IMR-90 (cell line): ENCODE measurements around the gene NOS3. TPM values are rescaled to one million over a fixed set of nuclear protein-coding genes. Genes with fewer than 3 reads are reported as not detected.

Source experiments
- ATAC-seq: fragments of 200-7000 bp; cut with Tn5 transposase; 2 replicates; pipeline ENCODE4 v1.9.1; 2020; ENCODE audit warnings: low read depth, mild to moderate bottlenecking, moderate library complexity
- BruUV-seq: library from RNA; stranded (reverse); fragments of 400-500 nt; replicated peaks from 2 replicates; lab custom pipeline; 2021; lab: Mats Ljungman, UMichigan
- CTCF ChIA-PET: fragments of 300-600 bp; formaldehyde crosslinking; extraction: SDS; loops from one replicate; lab custom pipeline; 2021; ENCODE audit warnings: antibody characterized with exemption; lab: Yijun Ruan, JAX
- POLR2A ChIA-PET: fragments of 300-600 bp; sonication (Branson Sonifier 250); formaldehyde crosslinking; loops from one replicate; lab custom pipeline; 2022; ENCODE audit warnings: antibody characterized with exemption; ENCODE audit not compliant: unreplicated experiment; lab: Charles Lee
- DNase-seq: peaks from one replicate; pipeline ENCODE4 v3.0.0; 2013
- H2AFZ ChIP-seq: replicated peaks from 2 replicates; pipeline ENCODE3; 2013; ENCODE audit warnings: low read length, mild to moderate bottlenecking; ENCODE audit not compliant: poor library complexity
- H2AK5ac ChIP-seq: 2 replicates; pipeline ENCODE4 v1.6.1; 2013; ENCODE audit warnings: low read depth, low read length, inconsistent platforms
- H2AK9ac ChIP-seq: replicated peaks from 2 replicates; pipeline ENCODE3; 2013; ENCODE audit warnings: mild to moderate bottlenecking, low read depth, low read length, moderate library complexity; ENCODE audit not compliant: poor library complexity
- H2BK120ac ChIP-seq: 2 replicates; pipeline ENCODE4 v1.6.1; 2013; ENCODE audit warnings: low read depth, low read length, inconsistent platforms
- H2BK15ac ChIP-seq: 3 replicates; pipeline ENCODE4 v1.6.1; 2013; ENCODE audit warnings: low read depth, low read length, inconsistent platforms
- H2BK20ac ChIP-seq: 2 replicates; pipeline ENCODE4 v1.6.1; 2013; ENCODE audit warnings: low read depth, mild to moderate bottlenecking, inconsistent platforms, low read length, moderate library complexity
- H2BK5ac ChIP-seq: 2 replicates; pipeline ENCODE4 v1.6.1; 2013; ENCODE audit warnings: mild to moderate bottlenecking, low read depth, low read length, inconsistent platforms; ENCODE audit not compliant: poor library complexity, severe bottlenecking
- H3K14ac ChIP-seq: replicated peaks from 2 replicates; pipeline ENCODE4 v1.6.1; 2013; ENCODE audit warnings: low read depth, low read length, inconsistent platforms
- H3K18ac ChIP-seq: 2 replicates; pipeline ENCODE4 v1.6.1; 2013; ENCODE audit warnings: low read depth, low read length, control low read depth
- H3K23ac ChIP-seq: 2 replicates; pipeline ENCODE4 v1.6.1; 2013; ENCODE audit warnings: low read depth, low read length, inconsistent platforms
- H3K27ac ChIP-seq: 2 replicates; pipeline ENCODE4 v1.5.1; 2013; ENCODE audit warnings: mild to moderate bottlenecking, control low read depth, low read length; ENCODE audit not compliant: insufficient read depth
- H3K27me3 ChIP-seq: 2 replicates; pipeline ENCODE4 v1.6.1; 2013; ENCODE audit warnings: low read length; ENCODE audit not compliant: control insufficient read depth, insufficient read depth
- H3K36me3 ChIP-seq: 2 replicates; pipeline ENCODE4 v1.6.1; 2013; ENCODE audit warnings: low read length, mixed read lengths; ENCODE audit not compliant: control insufficient read depth, insufficient read depth
- H3K4ac ChIP-seq: 2 replicates; pipeline ENCODE4 v1.6.1; 2013; ENCODE audit warnings: low read depth, low read length, inconsistent platforms
- H3K4me1 ChIP-seq: 2 replicates; pipeline ENCODE4 v1.6.1; 2013; ENCODE audit warnings: low read length, mixed read lengths; ENCODE audit not compliant: control insufficient read depth, insufficient read depth
- H3K4me2 ChIP-seq: 2 replicates; pipeline ENCODE4 v1.6.1; 2013; ENCODE audit warnings: low read depth, mild to moderate bottlenecking, control low read depth, low read length, moderate library complexity
- H3K4me3 ChIP-seq: 2 replicates; pipeline ENCODE4 v1.5.1; 2013; ENCODE audit warnings: low read depth, mild to moderate bottlenecking, control low read depth, low read length, moderate library complexity; ENCODE audit not compliant: insufficient read depth
- H3K56ac ChIP-seq: 2 replicates; pipeline ENCODE4 v1.6.1; 2013; ENCODE audit warnings: low read length, inconsistent platforms; ENCODE audit not compliant: insufficient read depth; ENCODE audit errors: extremely low read depth
- H3K79me1 ChIP-seq, 2 experiments: 2 replicates each; pipeline ENCODE4 v1.6.1; 2013; ENCODE audit warnings: low read length in 2 of 2, inconsistent platforms in 1 of 2, low read depth in 1 of 2
- H3K9ac ChIP-seq: 2 replicates; pipeline ENCODE4 v1.6.1; 2013; ENCODE audit warnings: low read depth, low read length, control low read depth
- H3K9me1 ChIP-seq: 2 replicates; pipeline ENCODE4 v1.6.1; 2013; ENCODE audit warnings: low read length, inconsistent platforms; ENCODE audit not compliant: insufficient read depth
- H3K9me3 ChIP-seq: 2 replicates; pipeline ENCODE4 v1.6.1; 2013; ENCODE audit warnings: low read length; ENCODE audit not compliant: control insufficient read depth, insufficient read depth
- H4K20me1 ChIP-seq: 2 replicates; pipeline ENCODE4 v1.6.1; 2013; ENCODE audit warnings: low read length, inconsistent platforms; ENCODE audit not compliant: insufficient read depth
- H4K5ac ChIP-seq: 2 replicates; pipeline ENCODE4 v1.6.1; 2013; ENCODE audit warnings: mild to moderate bottlenecking, low read depth, low read length, control low read depth
- H4K8ac ChIP-seq, 2 experiments: 2 replicates each; pipeline ENCODE4 v1.6.1; 2013; ENCODE audit warnings: low read depth in 2 of 2, low read length in 2 of 2, control low read depth in 1 of 2, inconsistent platforms in 1 of 2
- H4K91ac ChIP-seq: 2 replicates; pipeline ENCODE4 v1.6.1; 2013; ENCODE audit warnings: low read depth, low read length, inconsistent platforms; ENCODE audit not compliant: insufficient read depth
- BHLHE40 ChIP-seq: fragments of 150-350 bp; IDR thresholded peaks from 2 replicates; pipeline ENCODE4 v1.6.1; 2016; ENCODE audit warnings: mild to moderate bottlenecking, low read depth, low read length
- CEBPB ChIP-seq: IDR thresholded peaks from 2 replicates; pipeline ENCODE4 v1.6.1; 2012; ENCODE audit warnings: low read depth, low read length, improper control_type of control experiment
- CHD1 ChIP-seq: IDR thresholded peaks from 2 replicates; pipeline ENCODE4 v1.6.1; 2012; ENCODE audit warnings: low read depth, low read length, improper control_type of control experiment
- ELK1 ChIP-seq: fragments of 150-350 bp; IDR thresholded peaks from 2 replicates; pipeline ENCODE4 v1.6.1; 2016; ENCODE audit warnings: low read depth, mild to moderate bottlenecking, low read length, moderate library complexity, borderline replicate concordance
- FOS ChIP-seq: fragments of 150-350 bp; IDR thresholded peaks from 2 replicates; pipeline ENCODE4 v1.6.1; 2016; ENCODE audit warnings: low read depth, low read length
- MAFK ChIP-seq: IDR thresholded peaks from 2 replicates; pipeline ENCODE4 v1.6.1; 2012; ENCODE audit warnings: low read depth, low read length, improper control_type of control experiment
- MAZ ChIP-seq: IDR thresholded peaks from 2 replicates; pipeline ENCODE4 v1.6.1; 2012; ENCODE audit warnings: low read depth, mild to moderate bottlenecking, low read length, improper control_type of control experiment, moderate library complexity, borderline replicate concordance
- MXI1 ChIP-seq: IDR thresholded peaks from 2 replicates; pipeline ENCODE4 v1.6.1; 2012; ENCODE audit warnings: low read depth, mild to moderate bottlenecking, low read length, moderate library complexity, borderline replicate concordance
- POLR2A ChIP-seq: IDR thresholded peaks from 2 replicates; pipeline ENCODE4 v1.6.1; 2012; ENCODE audit warnings: mild to moderate bottlenecking, low read depth, low read length
- RAD21 ChIP-seq: IDR thresholded peaks from 2 replicates; pipeline ENCODE4 v1.6.1; 2012; ENCODE audit warnings: low read length, improper control_type of control experiment
- RCOR1 ChIP-seq: IDR thresholded peaks from 2 replicates; pipeline ENCODE4 v1.6.1; 2012; ENCODE audit warnings: mild to moderate bottlenecking, low read length, improper control_type of control experiment; ENCODE audit not compliant: insufficient replicate concordance
- RFX5 ChIP-seq: IDR thresholded peaks from 2 replicates; pipeline ENCODE4 v1.8.0; 2012; ENCODE audit warnings: low read depth, mild to moderate bottlenecking, low read length, moderate library complexity
- SMC3 ChIP-seq: fragments of 150-350 bp; IDR thresholded peaks from 2 replicates; pipeline ENCODE4 v1.6.1; 2016; ENCODE audit warnings: low read depth, mild to moderate bottlenecking, antibody characterized with exemption, low read length, moderate library complexity
- WGBS, 2 experiments: methylation state at CpG; one replicate each; pipeline versions ENCODE4 v1.1.5 to v1.1.7; 2013; ENCODE audit warnings: missing lambda C conversion rate in 2 of 2; ENCODE audit not compliant: insufficient read length in 1 of 2; ENCODE audit errors: extremely low coverage in 2 of 2; 5-methylcytosine and 5-hydroxymethylcytosine counted together
- dilution Hi-C: fragments of 300-500 bp; cut with HindIII; formaldehyde crosslinking; loops from one replicate; pipeline ENCODE4 v1.14.3; 2018; ENCODE audit warnings: low sequenced_read_pairs; ENCODE audit not compliant: unreplicated experiment
- in situ Hi-C: fragments of 300-500 bp; cut with MboI; formaldehyde crosslinking; loops from 3 replicates; pipeline ENCODE4 v1.14.3; 2019; ENCODE audit warnings: low sequenced_read_pairs, inconsistent platforms, mixed read lengths
- intact Hi-C: fragments of 100-400 bp; cut with micrococcal nuclease; formaldehyde crosslinking; loops from 2 replicates; pipeline ENCODE4 v1.10.0; 2022
- polyA plus RNA-seq, 3 experiments: library from polyadenylated mRNA; depleted of rRNA; stranded (reverse); fragments of >200 nt; gene quantifications; 2 replicates each; pipeline ENCODE4 v1.2.3, GENCODE V29; 2012; ENCODE audit warnings: low replicate concordance in 1 of 3
- total RNA-seq: library from RNA; depleted of rRNA; stranded (reverse); fragments of >200 nt; gene quantifications from 2 replicates; pipeline ENCODE4 v1.2.3, GENCODE V29; 2012
- TF ChIP-seq, protein P1 (sequence below): fragments of 150-350 bp; IDR thresholded peaks from 2 replicates; pipeline ENCODE4 v1.6.1; 2017; ENCODE audit warnings: mild to moderate bottlenecking, antibody characterized with exemption, low read length, low read depth
- TF ChIP-seq, protein P2 (sequence below): conservative IDR thresholded peaks from 2 replicates; pipeline ENCODE4 v1.5.1; 2012; ENCODE audit warnings: mild to moderate bottlenecking, low read depth, low read length, improper control_type of control experiment

NOS3 gene
- total and polyA plus RNA-seq, 2 of the 4 experiments (the other 2 are of a cell fraction), result 0.72 to 2.0 TPM

DNA sequence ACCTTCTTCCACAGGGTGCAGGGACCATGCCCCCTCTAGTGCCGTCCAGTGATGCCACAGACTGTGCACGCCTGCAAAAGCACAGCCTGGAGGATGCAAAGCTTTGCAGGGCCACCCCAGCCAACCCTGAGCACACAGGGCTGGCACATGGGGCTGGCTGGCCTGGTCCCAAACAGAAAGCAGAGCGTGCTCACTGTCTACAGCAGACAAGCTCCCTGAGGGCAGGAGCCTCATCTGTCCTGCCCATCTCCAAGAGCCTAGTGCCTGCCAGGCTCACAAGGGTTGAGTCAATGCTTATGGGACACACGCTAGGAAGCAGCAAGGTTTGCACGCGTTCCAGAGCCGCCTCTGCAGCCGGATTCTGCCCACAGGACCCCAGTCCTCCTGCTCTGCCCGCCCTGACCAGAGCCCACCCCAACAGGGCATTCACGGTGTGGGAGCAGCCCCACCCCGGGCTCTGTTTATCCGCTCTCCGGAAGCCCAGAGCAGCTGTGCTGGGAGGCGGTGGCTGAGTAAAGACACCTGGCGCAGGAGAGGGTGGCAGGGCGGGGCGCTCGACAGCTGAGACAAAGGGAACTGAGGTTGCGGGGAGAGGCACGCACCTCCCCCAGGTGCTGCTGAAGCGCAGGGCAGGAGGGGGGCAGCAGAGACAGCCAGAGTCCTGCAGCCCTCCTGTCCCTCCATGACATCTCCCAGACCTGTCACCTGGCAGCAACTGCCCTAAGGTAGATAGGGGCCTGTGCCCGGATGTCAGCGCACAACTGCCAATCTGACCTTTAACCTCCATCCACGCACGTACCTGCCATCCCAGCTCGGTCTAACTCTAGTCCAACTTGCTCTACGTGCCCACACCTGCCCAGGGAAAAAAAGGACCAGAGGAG lies 17.0 kb upstream of the NOS3 start:
- Histone ChIP-seq H3K9me3 (no peaks in the 10 kb centered on the region), H3K27ac (no peak overlapping the region), H2BK15ac (no peak overlapping the region), H3K4me1 (peaks cover 25% of the 10 kb centered on the region; the same call in 1 of the 2 replicates), H2AK5ac (no peak overlapping the region), H2BK20ac (no peak overlapping the region), H3K4me2 (no peak overlapping the region), H3K4me3 (no peak overlapping the region), H2AFZ (no peak overlapping the region), H3K23ac (no peak overlapping the region), H2AK9ac (no peak overlapping the region), H4K5ac (no peak overlapping the region), H3K9me1 (no peaks in the 10 kb centered on the region), H3K56ac (no peak overlapping the region), H3K4ac (no peak overlapping the region), H4K91ac (no peak overlapping the region), H2BK120ac (no peak overlapping the region), H3K18ac (no peak overlapping the region), H2BK5ac (no peak overlapping the region), H3K9ac (no peak overlapping the region), H4K8ac (no peak overlapping the region), H3K36me3 (no peaks in the 10 kb centered on the region; the same call in 1 of the 2 replicates), H3K27me3 (peaks cover 46% of the 10 kb centered on the region), H4K20me1 (no peaks in the 10 kb centered on the region; the same call in 1 of the 2 replicates), H3K79me1 (no peaks in the 10 kb centered on the region), H3K14ac (no peak overlapping the region)
- 93% methylated on average over 4 of the region's 27 CpGs; no CpG with 5 or more reads in 1 of the 2 experiments for WGBS, 2 experiments
- ATAC-seq (no peak), DNase-seq (no peak)
- ChIA-PET POLR2A (no interaction called here), CTCF (no interaction called here)
- in situ Hi-C loops, result no loop called here
- intact Hi-C loops, result no loop called here
- BruUV-seq, result no TSS peak
- dilution Hi-C loops, result no loop called here
- TF ChIP-seq POLR2A (no peak), SMC3 (no peak), CHD1 (no peak), BHLHE40 (no peak), CEBPB (no peak), RCOR1 (no peak), RAD21 (no peak), MAZ (no peak), ELK1 (no peak), RFX5 (no peak), MXI1 (no peak), FOS (no peak), MAFK (no peak)
- TF ChIP-seq, protein P1, sequence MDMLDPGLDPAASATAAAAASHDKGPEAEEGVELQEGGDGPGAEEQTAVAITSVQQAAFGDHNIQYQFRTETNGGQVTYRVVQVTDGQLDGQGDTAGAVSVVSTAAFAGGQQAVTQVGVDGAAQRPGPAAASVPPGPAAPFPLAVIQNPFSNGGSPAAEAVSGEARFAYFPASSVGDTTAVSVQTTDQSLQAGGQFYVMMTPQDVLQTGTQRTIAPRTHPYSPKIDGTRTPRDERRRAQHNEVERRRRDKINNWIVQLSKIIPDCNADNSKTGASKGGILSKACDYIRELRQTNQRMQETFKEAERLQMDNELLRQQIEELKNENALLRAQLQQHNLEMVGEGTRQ, result no peak
- TF ChIP-seq, protein P2, sequence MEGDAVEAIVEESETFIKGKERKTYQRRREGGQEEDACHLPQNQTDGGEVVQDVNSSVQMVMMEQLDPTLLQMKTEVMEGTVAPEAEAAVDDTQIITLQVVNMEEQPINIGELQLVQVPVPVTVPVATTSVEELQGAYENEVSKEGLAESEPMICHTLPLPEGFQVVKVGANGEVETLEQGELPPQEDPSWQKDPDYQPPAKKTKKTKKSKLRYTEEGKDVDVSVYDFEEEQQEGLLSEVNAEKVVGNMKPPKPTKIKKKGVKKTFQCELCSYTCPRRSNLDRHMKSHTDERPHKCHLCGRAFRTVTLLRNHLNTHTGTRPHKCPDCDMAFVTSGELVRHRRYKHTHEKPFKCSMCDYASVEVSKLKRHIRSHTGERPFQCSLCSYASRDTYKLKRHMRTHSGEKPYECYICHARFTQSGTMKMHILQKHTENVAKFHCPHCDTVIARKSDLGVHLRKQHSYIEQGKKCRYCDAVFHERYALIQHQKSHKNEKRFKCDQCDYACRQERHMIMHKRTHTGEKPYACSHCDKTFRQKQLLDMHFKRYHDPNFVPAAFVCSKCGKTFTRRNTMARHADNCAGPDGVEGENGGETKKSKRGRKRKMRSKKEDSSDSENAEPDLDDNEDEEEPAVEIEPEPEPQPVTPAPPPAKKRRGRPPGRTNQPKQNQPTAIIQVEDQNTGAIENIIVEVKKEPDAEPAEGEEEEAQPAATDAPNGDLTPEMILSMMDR, result no peak
